G401.6 (cell line): ENCODE results near the gene SNRNP35.
"Not testable (repeated sequence)": the region's sequence is repeated elsewhere in the genome, so short reads cannot be mapped to it uniquely, and the experiment has no call there.

Source experiments
- FAIRE-seq: peaks from 2 replicates; lab custom pipeline; 2012; peaks lifted over from hg19 to GRCh38; lab: Jason Lieb, UNC

The SNRNP35 gene

DNA sequence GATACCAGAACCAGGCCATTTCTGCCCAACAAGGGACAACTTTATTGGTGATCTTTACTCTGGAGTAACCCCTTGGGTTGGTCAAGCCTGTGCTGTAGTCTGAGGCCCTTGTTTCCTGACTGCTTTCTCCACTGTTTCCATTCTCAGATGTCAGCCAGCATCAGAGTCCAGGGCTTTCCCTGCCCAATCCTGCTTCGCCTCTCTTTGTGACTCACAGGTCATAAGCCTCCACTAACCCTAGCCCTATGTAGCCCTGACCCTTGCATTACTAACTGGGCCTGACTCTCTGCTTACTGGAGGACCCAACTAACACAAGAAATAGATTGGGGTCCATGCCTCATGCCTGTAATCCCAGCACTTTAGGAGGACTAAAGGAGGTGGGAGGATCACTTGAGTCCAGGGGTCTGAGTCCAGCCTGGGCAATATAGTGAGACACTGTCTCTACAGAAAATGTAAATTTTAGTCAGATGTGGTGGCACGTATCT is 8.6 kb upstream of the SNRNP35 start:
- FAIRE-seq = peak; percentile 46

DNA sequence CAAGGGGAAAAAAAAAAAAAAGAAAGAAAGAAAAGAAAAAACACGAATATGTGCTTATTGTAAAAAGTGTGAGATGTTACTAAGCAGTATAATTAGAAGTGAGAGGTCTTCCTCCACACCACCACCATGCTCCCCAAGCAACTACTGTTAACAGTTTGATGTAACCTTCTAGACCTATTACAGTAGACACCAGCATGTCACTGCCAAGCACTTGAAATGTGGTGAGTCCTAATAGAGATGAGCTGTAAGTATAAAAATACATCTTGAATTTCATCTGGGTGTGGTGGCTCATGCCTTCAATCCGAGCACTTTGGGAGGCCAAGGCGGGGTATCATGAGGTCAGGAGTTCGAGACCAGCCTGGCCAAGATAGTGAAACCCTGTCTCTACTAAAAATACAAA is 8.1 kb upstream of the SNRNP35 start:
- no peak for FAIRE-seq

DNA sequence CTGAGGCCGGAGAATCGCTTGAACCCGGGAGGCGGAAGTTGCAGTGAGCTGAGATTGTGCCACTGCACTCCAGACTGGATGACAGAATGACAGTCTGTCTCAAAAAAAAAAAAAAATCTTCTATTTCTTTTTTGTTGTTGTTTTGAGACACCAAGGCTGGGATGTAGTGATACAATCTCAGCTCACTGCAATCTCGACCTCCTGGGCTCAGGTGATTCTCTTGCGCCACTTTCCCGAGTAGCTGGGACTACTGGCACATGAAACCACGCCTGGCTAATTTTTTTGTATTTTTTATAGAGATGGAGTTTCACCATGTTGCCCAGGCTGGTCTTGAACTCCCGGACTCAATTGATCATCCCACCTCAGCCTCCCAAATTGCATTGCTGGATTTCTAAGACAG is 7.3 kb upstream of the SNRNP35 start:
- no peak for FAIRE-seq

DNA sequence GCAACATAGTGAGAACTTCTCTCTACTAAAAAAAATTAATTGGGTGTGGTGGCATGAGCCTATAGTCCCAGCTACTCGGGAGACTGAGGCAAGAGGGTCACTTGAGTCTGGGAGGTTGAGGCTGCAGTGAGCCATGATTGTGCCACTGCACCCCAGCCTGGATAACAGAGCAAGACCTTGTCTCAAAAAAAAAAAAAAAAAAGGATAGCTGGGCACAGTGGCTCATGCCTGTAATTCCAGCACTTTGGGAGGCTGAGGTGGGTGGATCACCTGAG is 5.7 kb upstream of the SNRNP35 start:
- not testable (repeated sequence) for FAIRE-seq

DNA sequence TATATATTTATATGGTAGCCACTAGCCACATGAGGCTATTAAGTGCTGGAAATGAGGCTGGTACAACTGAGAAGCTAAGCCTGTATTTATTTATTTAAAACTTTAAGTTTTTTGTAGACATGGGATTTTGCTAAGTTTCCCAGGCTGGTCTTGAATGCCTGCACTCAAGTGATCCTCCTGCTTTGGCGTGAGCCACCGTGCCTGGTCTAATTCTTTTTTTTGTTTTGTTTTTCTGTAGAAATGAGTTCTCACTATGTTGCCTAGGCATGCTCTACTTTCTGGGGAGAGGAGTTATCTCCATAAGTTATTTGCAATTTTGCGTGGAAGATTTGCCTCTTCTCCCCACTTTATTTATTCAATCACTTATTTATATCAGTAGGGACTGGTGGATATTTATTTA is 4.8 kb upstream of the SNRNP35 start:
- FAIRE-seq = no peak

DNA sequence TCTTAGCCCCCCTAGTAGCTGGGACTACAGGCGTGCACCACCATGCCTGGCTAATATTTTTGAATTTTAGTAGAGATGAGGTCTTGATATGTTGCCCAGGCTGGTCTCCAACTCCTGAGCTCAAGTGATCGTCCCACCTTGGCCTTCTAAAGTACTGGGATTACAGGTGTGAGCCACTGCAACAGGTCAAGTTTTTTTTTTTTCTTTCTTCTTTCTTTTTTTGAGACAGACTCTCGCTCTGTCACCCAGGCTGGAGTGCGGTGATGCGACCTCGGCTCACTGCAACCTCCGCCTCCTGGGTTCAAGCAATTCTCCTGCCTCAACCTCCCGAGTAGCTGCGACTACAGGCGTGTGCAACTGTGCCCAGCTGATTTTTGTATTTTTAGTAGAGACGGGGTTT is 5.2 kb downstream of the SNRNP35 start:
- FAIRE-seq = not testable (repeated sequence)

DNA sequence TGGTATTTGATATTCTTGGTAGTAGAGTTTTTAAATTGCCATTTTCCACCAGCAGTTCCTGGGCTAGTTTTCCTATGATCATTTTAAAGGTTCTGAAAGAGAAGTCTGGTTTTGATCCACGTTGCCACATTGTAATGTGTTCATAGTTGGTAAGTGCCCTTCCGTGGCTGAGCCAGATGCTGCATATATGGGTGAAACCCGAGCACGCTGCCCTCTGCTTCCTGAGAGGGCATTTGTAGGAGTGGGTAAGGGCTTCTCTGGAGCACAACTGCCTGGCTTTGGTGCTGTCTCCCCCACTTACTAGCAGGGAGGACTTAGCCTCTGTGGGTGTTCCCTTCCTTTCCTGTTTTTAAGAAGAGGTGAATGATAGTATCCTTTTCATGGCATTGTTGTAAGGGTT is 7.1 kb downstream of the SNRNP35 start:
- FAIRE-seq = no peak

DNA sequence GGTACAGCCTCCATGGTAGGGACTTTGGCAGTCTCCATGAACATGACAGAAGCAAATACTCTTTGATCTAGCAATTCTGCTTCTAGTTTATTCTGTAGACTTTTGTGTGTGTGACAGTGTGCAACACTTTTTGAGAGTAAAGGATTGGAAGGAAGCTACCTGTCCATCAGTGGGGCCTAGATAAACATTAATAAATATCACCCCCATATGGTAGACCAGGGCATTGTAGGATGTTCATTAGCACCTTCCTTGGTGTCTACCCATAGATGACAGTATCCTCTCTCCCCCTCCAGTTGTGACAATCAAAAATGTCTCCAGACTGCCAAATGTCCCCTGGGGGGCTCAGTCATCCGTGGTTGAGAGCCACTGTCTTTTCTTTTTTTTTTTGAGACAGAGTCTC is 10.8 kb downstream of the SNRNP35 start:
- no peak for FAIRE-seq

DNA sequence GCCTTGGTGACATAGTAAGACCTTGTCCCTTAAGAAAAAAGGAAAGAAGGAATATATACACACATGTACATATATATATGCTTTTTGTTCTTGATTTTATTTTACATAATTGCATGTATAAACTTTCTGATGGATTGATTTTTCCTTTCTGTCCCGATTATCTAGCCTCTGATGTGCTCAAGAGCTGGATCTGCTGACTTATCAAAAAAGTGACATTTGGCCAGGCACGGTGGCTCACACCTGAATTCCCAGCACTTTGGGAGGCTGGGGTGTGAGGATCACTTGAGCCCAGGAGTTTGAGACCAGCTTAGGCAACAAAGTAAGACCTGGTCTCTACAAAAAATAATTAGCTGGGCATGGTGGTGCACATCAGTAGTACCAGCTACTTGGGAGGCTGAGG is 12.0 kb downstream of the SNRNP35 start:
- no peak for FAIRE-seq

DNA sequence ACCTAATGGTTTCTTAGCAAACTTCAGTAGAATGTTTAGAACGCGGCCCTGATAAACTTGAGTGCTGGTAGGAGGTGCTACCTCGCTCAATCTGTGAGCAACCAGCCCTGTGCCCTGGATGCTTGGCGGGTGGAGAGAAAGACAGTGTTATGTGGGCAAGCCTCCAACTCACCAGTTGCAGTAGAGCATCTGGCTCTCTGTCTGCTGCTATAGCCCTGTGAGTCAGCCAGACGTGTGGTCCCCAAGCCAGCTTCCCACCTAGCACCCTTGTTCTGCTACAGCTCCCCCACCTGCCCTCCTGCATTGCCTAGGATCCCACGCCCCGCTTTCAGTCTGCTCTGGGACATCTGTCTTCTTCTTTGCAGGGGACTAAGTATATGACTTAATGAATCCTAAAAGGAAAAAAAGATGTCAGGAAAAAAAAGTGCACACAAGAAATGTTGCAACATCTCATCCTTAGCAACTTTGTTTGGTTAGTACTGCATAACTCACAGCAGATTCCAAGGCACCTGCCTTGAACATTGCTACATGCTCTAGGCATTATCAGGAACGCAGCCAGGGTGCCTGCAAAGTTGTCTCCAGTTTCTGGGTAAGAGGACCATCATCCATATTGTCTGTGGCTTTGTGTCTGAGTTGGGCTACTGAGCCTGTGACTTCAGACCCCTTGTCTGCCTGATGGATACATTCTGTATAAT is 13.6 kb downstream of the SNRNP35 start:
- no peak for FAIRE-seq

DNA sequence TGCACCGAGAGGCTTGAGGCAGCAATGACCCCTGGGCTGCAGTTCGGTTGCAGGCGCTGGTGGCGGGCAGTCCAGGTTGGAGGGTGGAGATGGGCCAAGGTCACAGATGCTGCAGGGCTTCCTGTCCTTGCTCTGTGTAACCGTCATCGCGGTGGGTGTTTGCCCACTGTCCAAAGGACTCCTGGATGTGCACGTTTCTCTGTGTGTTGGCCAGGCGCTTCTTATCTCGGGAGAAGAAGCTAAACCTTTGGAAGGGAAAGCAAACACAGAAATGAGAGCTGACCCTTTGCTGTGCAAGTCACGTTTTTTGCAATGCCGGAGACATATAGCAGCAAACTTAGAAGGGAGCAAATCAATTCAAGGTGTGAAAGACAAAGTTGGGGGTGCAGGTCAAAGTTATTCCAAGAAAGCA is 14.5 kb downstream of the SNRNP35 start:
- FAIRE-seq = no peak

DNA sequence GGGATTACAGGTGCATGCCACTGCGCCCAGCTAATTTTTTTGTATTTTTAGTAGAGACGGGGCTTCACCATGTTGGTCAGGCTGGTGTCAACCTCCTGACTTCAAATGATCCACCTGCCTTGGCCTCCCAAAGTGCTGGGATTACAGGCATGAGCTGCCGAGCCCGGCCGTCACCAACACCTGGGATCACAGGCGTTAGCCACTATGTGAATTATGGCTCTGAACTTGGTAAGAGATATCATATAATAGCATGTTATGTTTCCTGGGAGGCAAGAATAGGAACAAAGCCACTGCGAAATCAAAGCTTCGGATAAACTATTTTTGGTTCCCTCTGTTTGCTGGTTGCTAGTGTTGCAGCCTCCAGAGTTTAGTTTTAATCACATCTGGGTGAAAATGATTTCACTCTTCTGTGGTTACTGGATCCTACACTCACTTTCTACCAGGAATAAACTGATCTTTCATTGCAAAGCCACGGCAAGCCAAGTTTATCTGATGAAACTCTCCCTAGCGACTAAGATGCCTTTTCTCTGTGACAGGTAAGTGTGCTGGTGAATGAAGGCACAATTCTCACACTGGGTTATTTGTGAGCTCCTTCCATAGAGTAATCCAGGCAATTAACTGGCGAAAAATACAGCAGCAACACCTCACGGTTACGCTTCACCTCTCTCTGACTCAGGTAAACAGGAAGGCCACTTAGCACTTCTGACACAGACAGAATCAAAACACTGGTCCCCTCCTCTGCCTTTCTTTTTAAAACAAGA is 16.7 kb downstream of the SNRNP35 start:
- no peak for FAIRE-seq

DNA sequence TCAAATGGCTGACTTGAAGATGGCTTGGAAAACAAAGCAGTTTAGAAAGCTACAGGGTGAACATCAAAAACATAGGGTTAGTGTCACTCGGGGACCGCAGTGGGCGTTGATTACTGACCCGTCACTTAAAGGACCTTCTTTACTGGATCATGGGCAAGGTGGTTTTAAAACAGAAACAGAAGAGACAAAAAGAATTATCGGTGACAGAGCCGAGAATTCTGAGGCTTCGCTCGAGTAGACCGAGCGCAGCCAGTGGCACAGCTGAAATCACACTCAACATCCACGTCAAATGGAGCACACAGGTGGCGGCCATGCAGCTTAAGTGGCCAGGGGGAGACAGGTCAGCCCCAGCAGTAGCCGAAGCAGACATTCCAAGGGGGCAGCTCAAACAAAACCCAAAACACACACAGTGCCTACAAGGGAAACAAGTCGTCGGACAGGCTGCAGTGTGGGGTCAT is 17.3 kb downstream of the SNRNP35 start:
- no peak for FAIRE-seq

DNA sequence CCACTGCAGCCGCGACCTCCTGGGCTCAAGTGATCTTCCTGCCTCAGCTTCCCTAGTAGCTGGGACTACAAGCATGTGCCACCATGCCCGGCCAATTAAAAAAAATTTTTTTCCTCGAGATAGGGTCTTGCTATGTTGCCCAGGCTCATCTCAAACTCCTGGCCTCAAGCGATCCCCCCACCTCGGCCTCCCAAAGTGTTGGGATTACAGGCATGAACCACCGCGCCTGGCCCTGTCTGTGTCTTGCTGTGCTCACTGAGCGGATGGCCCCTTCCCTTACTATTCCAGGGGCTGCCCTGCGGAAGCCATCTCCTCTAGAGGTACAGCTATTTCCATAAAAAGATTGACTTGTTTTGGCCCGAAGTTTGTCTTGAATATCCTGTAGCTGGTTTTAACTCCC is 20.1 kb downstream of the SNRNP35 start:
- FAIRE-seq = no peak

DNA sequence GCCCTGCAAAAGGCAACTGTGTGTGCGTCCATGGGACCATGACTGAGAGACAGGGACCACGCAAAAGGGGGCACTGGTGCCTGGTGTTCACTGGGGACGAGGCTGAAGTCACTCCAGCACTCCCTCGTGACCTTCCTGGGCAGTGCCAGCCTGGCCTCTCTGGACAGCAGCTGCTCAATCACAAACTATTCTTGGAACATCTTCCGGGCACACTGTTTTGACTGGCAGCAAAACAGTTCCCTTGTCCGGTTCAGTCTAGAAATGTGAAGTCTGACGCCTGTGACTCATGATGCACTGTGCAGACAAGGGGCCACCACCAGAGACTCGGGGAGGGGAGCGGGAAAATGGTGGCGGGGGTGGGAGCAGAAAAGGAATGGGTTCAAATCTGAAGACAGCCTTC is 20.8 kb downstream of the SNRNP35 start:
- FAIRE-seq = no peak

DNA sequence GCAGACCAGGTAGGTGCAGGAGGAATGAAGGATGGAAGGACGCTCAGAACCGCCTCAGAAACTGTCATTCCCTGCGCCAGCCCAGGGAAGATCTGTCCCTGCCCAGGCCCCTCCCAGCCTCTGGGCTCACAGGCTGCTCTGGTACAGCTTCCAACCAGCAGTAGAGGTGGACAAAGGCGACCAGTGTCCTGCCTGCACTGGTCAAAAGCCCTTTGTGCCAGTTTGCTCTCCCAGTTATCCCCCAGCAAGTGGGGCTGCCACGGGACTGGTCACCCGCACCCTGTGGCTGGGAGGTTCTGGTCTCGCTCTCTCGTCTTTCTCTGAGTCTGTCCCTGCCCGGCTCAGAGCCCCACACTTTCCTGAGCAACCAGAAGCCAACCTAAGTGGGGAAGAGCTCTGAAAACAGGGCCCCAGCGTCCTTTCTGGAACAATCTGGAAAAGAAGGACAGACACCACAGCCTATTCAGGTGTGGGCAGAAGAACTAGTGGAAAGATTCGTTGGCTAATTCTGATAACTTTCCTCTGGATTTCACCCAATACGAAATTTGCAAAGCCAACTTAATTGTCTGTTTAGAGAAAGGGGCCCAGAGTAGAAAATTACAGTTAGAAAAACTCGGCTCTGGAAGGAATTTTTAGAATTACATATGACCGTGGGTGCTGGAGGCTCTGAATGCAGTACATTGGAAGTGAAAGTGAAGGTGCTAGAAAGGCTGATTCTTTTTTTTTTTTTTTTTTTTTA is 21.7 kb downstream of the SNRNP35 start:
- no peak for FAIRE-seq

DNA sequence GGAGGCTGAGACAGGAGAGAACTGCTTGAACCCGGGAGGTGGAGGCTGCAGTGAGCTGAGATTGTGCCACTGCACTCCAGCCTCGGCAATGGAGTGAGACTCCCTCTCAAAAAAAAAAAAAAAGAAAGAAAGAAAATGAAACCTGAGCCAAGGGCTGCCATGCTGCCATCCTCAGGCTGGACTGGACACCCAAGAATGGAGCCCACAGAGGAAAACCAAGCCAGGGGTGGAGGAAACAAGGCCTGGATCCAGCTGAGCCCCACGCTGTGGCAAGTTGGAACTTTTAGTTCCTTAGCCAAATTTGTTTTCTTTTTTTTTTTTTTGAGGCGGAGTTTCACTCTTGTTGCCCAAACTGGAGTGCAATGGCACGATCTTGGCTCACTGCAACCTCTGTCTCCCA is 23.3 kb downstream of the SNRNP35 start:
- FAIRE-seq = not testable (repeated sequence)

DNA sequence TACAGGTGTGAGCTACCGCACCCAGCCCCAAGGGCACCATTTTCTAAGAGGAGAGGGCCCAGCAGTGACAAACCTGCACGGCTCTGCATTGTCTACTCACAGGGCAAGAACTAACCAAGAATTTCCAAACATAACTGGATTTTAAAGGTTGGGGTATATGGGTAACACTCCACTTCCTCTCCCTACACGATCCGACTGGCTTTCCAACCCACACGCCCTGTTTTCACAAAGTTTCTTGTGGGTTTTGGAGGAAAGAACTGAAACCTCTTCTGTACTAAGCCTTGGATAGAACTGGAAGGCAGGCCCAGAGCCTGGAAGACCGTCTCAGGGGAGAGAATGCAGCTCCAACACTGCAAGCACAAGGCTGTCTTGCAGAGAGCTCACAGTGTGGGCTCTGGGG is 24.9 kb downstream of the SNRNP35 start:
- FAIRE-seq = no peak

DNA sequence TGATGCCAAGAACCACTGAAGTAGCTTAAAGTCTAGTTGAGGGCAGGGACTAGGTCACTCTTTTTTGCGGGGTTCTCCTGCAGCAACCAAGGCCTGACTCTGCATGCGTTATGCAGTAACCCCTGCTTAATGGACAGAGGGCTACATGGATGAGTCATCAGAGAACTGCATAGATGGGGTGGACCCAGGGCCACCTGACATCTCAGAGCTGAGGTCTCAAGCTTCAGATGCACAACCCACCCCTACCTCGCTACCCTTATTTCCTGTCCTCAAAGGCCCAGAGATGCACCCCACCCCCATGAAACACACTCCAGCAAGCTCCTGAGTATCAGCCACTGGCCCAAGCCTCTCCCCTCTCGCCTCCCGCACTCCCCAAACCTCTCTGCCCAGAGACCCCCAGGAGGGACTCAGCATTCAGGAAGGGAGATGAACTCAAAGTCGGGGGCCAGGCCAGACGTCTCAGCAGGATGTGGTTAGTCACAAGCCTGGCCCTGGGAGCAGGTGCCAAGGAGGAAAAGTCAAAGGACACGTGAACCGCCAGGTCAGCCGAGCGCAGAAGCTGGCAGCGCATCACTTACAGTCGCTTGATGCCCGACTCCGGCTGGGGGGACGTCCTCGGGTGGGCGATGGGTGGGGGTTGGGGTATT is 25.8 kb downstream of the SNRNP35 start:
- no peak for FAIRE-seq

DNA sequence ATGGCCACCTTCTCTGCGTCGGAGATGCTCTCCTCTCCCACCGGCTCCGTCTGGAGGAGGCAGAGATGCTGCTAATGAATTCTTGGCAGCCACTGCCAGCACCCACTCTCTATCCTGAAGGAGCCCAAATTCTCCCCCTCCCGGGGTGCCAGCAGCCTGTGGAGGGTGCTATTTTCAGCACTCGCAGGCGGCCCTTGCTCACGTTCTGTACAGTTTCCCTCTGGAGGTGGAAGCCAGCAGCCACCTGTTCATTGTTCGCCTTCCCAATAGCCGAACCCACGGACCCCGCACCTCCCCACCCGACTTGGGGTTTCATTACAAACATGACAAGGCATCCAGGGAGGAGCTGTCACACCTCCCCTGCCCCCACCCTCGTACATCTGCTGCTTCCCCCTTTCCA is 27.8 kb downstream of the SNRNP35 start:
- no peak for FAIRE-seq

DNA sequence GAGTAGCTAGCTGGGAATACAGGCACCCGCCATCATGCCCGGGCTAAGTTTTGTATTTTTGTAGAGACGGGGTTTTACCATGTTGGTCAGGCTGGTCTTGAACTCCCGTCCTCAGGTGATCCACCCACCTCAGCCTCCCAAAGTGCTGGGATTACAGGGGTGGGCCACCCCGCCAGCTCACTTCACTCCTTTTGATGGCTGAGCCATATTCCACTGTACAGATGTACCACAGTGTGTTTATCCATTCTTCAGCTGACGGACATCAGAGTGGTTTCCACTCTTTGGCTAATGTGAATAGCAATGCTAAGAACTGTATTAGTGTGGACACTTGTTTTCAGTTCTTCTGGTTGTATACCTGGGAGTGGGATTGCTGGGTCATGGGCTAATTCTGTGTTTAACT is 29.5 kb downstream of the SNRNP35 start:
- FAIRE-seq = no peak

DNA sequence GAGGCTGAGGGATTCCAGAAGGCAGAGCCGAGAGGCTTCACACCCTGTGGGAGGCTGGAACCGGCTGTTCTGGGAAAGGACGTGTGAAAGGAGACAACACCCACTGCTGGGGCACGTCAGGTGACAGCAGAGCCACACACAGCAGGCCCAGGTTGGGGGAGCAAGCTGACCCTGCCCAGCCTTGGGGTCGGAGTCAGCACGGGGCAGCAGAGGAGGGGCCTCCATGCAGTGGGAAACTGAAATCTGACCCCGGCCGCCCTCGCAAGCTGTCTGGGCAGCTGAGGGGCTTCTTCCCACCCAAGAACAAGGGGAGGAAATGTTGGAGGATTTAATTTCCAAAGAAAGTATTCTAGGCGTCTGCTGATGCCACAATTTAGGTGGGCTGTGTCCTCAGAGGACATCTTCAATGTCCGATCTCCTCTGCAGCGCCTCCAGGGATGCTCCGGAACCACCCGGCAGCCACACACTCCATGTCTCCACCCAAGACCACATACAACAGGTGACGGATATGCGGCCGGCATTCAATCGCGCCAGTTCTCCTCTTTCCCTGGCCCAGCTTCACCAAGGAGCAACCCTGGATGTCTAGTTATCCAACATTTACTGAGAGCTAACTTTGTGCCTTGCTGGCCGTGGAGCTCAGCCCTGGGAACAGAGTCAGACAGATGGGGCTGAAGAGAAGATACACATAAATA is 30.7 kb downstream of the SNRNP35 start:
- no peak for FAIRE-seq
